HCT116 (cell line): ENCODE measurements around the gene STH. TPM values are rescaled to one million over a fixed set of nuclear protein-coding genes. Genes with fewer than 3 reads are reported as not detected.

ENCODE experiments used
- ATAC-seq: fragments of 200-7000 bp; cut with Tn5 transposase; 2 replicates; pipeline ENCODE4 v1.9.1; 2020; ENCODE audit warnings: mild to moderate bottlenecking, moderate library complexity
- BruUV-seq: library from RNA; stranded (reverse); fragments of 400-500 nt; replicated peaks from 2 replicates; lab custom pipeline; 2021; lab: Mats Ljungman, UMichigan
- CTCF ChIA-PET: fragments of 300-600 bp; sonication (Branson Sonifier 250); formaldehyde crosslinking; loops from one replicate; lab custom pipeline; 2021; ENCODE audit warnings: antibody characterized with exemption; lab: Charles Lee
- POLR2A ChIA-PET: fragments of 300-600, 350-600 bp; sonication (Branson Sonifier 250); formaldehyde crosslinking; loops from one replicate; lab custom pipeline; 2021; ENCODE audit warnings: antibody characterized with exemption; lab: Charles Lee
- RAD21 ChIA-PET, 2 experiments: fragments of 300-600 bp; sonication (Branson Sonifier 250); formaldehyde crosslinking; loops; one replicate each; lab custom pipeline; 2023; ENCODE audit warnings: low total read pairs in 2 of 2; ENCODE audit not compliant: uncharacterized antibody in 2 of 2, unreplicated experiment in 2 of 2, low non-redundant PET in 1 of 2; lab: Charles Lee
- DNase-seq: peaks from one replicate; pipeline ENCODE4 v3.0.0-alpha.2; 2010; ENCODE audit warnings: low read depth, low spot score
- H2AFZ ChIP-seq: fragments of 200-600 bp; shearing (Covaris generic), sonication (generic); 2 replicates; pipeline ENCODE4 v1.6.1; 2017; ENCODE audit warnings: low read depth, mixed run types, mixed read lengths, antibody characterized with exemption, low read length; ENCODE audit not compliant: poor library complexity, severe bottlenecking
- H3K27ac ChIP-seq: 2 replicates; pipeline ENCODE4 v1.5.1; 2012; ENCODE audit warnings: low read depth, low read length
- H3K27me3 ChIP-seq: fragments of 200-600 bp; sonication (generic); 2 replicates; pipeline ENCODE4 v1.6.1; 2016; ENCODE audit warnings: mixed run types, low read length, mixed read lengths; ENCODE audit not compliant: insufficient read depth
- H3K36me3 ChIP-seq, 2 experiments: fragments of 200-500 bp in 1 of 2; fragments of 200-600 bp in 1 of 2; sonication (Bioruptor generic) in 1 of 2; sonication (generic) in 1 of 2; 2 replicates each; pipeline versions ENCODE4 v1.5.1 to v1.6.1; 2014 to 2016; ENCODE audit warnings: low read length in 2 of 2, inconsistent platforms in 1 of 2, mixed read lengths in 1 of 2, mixed run types in 1 of 2; ENCODE audit not compliant: insufficient read depth in 2 of 2, control insufficient read depth in 1 of 2
- H3K4me1 ChIP-seq, 2 experiments: fragments of 200-600 bp in 1 of 2; sonication (generic) in 1 of 2; 2 replicates each; pipeline versions ENCODE4 v1.5.1 to v1.6.1; 2012 to 2017; ENCODE audit warnings: low read length in 2 of 2, inconsistent platforms in 1 of 2, mild to moderate bottlenecking in 1 of 2, mixed read lengths in 1 of 2, mixed run types in 1 of 2, moderate library complexity in 1 of 2; ENCODE audit not compliant: insufficient read depth in 2 of 2, control insufficient read depth in 1 of 2
- H3K4me2 ChIP-seq: fragments of 200-600 bp; sonication (generic); 2 replicates; pipeline ENCODE4 v1.6.1; 2017; ENCODE audit warnings: mixed run types, low read length, mixed read lengths
- H3K4me3 ChIP-seq, 2 experiments: fragments of 200-600 bp in 1 of 2; sonication (generic) in 1 of 2; replicated peaks in 1 of 2; 2 replicates each; pipeline ENCODE4 v1.5.1; 2011 to 2016; ENCODE audit warnings: low read length in 2 of 2, control low read depth in 1 of 2, low read depth in 1 of 2, mild to moderate bottlenecking in 1 of 2, mixed read lengths in 1 of 2, mixed run types in 1 of 2
- H3K79me2 ChIP-seq: fragments of 200-600 bp; sonication (generic); 2 replicates; pipeline ENCODE4 v1.6.1; 2017; ENCODE audit warnings: mild to moderate bottlenecking, mixed run types, low read length, moderate library complexity, mixed read lengths; ENCODE audit not compliant: insufficient read depth
- H3K9ac ChIP-seq: fragments of 200-600 bp; sonication (generic); 2 replicates; pipeline ENCODE4 v1.6.1; 2016; ENCODE audit warnings: low read length, mixed read lengths
- H3K9me2 ChIP-seq: fragments of 200-600 bp; sonication (generic), shearing (Covaris generic); 2 replicates; pipeline ENCODE4 v1.6.1; 2017; ENCODE audit warnings: mixed run types, mild to moderate bottlenecking, moderate library complexity; ENCODE audit not compliant: insufficient read depth
- H3K9me3 ChIP-seq, 2 experiments: fragments of 200-500 bp in 1 of 2; fragments of 200-600 bp in 1 of 2; sonication (Bioruptor generic) in 1 of 2; sonication (generic) in 1 of 2; 2 replicates each; pipeline ENCODE4 v1.6.1; 2014 to 2017; ENCODE audit warnings: low read length in 2 of 2, mixed read lengths in 2 of 2, inconsistent platforms in 1 of 2, low read depth in 1 of 2, mild to moderate bottlenecking in 1 of 2, mixed run types in 1 of 2, moderate library complexity in 1 of 2; ENCODE audit not compliant: control insufficient read depth in 1 of 2, insufficient read depth in 1 of 2
- H4K20me1 ChIP-seq: fragments of 200-600 bp; sonication (generic), shearing (Covaris generic); 2 replicates; pipeline ENCODE4 v1.6.1; 2017; ENCODE audit warnings: mixed run types, mild to moderate bottlenecking, moderate library complexity; ENCODE audit not compliant: insufficient read depth
- CBX3 ChIP-seq: IDR thresholded peaks from 2 replicates; pipeline ENCODE4 v1.6.1; 2012; ENCODE audit warnings: low read depth
- CEBPB ChIP-seq: IDR thresholded peaks from 2 replicates; pipeline ENCODE4 v1.6.1; 2012; ENCODE audit warnings: low read depth
- EGR1 ChIP-seq: IDR thresholded peaks from 2 replicates; pipeline ENCODE4 v1.6.1; 2012; ENCODE audit warnings: low read depth
- ELF1 ChIP-seq: IDR thresholded peaks from 2 replicates; pipeline ENCODE4 v1.6.1; 2012; ENCODE audit warnings: low read depth, borderline replicate concordance
- EZH2 ChIP-seq: fragments of 200-600 bp; sonication (generic); IDR thresholded peaks from 2 replicates; pipeline ENCODE4 v1.6.1; 2017; ENCODE audit warnings: antibody characterized with exemption, mixed run types
- EZH2phosphoT487 ChIP-seq: fragments of 200-600 bp; IDR thresholded peaks from 2 replicates; pipeline ENCODE4 v1.6.1; 2018; ENCODE audit warnings: antibody characterized with exemption, borderline replicate concordance
- FOSL1 ChIP-seq: IDR thresholded peaks from 2 replicates; pipeline ENCODE4 v1.6.1; 2012; ENCODE audit warnings: low read depth
- JUND ChIP-seq: IDR thresholded peaks from 2 replicates; pipeline ENCODE4 v1.6.1; 2012
- POLR2AphosphoS5 ChIP-seq: IDR thresholded peaks from 2 replicates; pipeline ENCODE4 v1.6.1; 2011; ENCODE audit warnings: mild to moderate bottlenecking, low read depth, low read length, moderate library complexity
- SIN3A ChIP-seq: IDR thresholded peaks from 2 replicates; pipeline ENCODE4 v1.6.1; 2012; ENCODE audit warnings: low read depth
- SP1 ChIP-seq: IDR thresholded peaks from 2 replicates; pipeline ENCODE4 v1.6.1; 2012; ENCODE audit warnings: low read depth
- SRF ChIP-seq: IDR thresholded peaks from 2 replicates; pipeline ENCODE4 v1.6.1; 2012; ENCODE audit warnings: low read depth
- TCF7L2 ChIP-seq: IDR thresholded peaks from 2 replicates; pipeline ENCODE4 v1.7.0; 2011; ENCODE audit warnings: borderline replicate concordance, inconsistent platforms; ENCODE audit not compliant: insufficient read depth, insufficient read length; ENCODE audit errors: extremely low read depth
- YY1 ChIP-seq: IDR thresholded peaks from 2 replicates; pipeline ENCODE4 v1.6.1; 2011; ENCODE audit warnings: low read length, low read depth, moderate library complexity, mild to moderate bottlenecking; ENCODE audit not compliant: insufficient replicate concordance; ENCODE audit errors: extremely low read depth
- ZFX ChIP-seq: fragments of 450-650 bp; IDR thresholded peaks from 2 replicates; pipeline ENCODE4 v1.6.1; 2017
- ZNF274 ChIP-seq: fragments of 200-500 bp; sonication (Bioruptor generic); IDR thresholded peaks from 2 replicates; pipeline ENCODE4 v1.6.1; 2014; ENCODE audit warnings: mild to moderate bottlenecking, low read depth, low read length, inconsistent platforms
- intact Hi-C: fragments of 100-400 bp; cut with micrococcal nuclease; formaldehyde crosslinking; loops from 2 replicates; pipeline ENCODE4 v1.10.0; 2022
- total RNA-seq: library from RNA; stranded (reverse); gene quantifications from one replicate; pipeline ENCODE4 v1.2.1, GENCODE V29; 2021; ENCODE audit not compliant: unreplicated experiment
- TF ChIP-seq, protein P1 (sequence below): IDR thresholded peaks from 2 replicates; pipeline ENCODE4 v1.6.1; 2012; ENCODE audit warnings: low read depth
- TF ChIP-seq, protein P2 (sequence below): IDR thresholded peaks from 2 replicates; pipeline ENCODE4 v1.6.1; 2012
- TF ChIP-seq, protein P3 (sequence below): IDR thresholded peaks from 2 replicates; pipeline ENCODE4 v1.6.1; 2012

Gene STH
- total RNA-seq, 1 experiment from 2014 or later, result not detected

DNA sequence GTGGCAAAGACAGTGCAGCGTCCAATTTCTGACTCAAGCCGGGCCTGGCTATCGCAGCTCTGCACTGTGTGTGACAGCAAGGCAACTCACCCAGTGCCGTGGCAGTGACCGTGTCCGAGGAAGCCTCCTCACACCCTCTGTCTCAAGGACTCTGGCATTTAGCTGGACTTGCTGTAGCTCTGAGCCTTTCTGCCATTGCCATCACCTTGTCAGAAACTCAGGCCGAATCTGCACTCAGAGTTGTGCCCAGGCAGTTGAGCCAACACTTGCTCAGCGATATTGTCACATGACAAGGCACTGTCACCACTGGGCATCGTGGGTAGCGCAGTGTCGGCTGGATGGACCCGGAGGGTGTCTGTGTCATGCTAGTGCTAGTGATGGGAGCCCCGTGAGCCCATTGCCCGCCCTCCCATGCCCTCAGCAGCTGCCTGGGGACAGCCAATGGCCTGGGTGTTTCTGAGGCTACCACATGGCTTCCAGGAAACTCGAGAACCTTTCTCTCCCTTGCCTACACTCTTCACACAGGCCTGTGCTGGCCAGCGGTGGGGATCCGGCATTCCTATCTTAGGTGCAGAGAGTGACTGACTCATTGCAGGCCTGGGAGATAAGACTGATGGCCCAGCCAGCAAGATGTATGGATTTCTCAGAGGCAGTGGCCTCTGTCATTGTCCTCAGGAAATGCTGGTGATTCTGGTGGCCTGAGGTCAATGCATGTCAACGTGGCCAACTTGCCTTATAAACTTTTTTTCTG, 22.1 kb upstream of the STH start (continued):
- TF ChIP-seq YY1 (no peak), CBX3 (no peak), ZNF274 (no peak), JUND (no peak)

DNA sequence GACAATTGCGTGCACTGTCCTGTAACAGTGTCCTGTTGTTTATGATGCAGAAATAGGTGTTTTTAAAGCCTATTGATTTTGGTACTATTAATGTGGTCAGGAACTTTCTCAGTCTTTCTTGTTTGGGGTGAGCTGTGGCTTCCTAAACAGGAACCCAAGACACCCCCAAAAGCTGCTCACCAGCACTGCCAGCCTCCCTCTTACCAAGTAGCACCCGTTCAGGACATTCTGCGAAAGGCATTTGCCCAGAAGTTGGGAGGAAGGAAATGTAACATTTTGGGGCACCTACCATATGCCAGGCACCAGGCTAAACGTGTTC, 21.6 kb upstream of the STH start:
- Histone ChIP-seq H3K36me3 (no peaks in the 10 kb centered on the region), H3K27me3 (no peaks in the 10 kb centered on the region), H3K79me2 (no peaks in the 10 kb centered on the region), H3K4me1 (no peaks in the 10 kb centered on the region), H3K4me3 (no peak overlapping the region), H3K4me2 (no peak overlapping the region), H4K20me1 (no peaks in the 10 kb centered on the region), H2AFZ (no peak overlapping the region), H3K27ac (no peak overlapping the region), H3K9me2 (no peaks in the 10 kb centered on the region), H3K9me3 (no peaks in the 10 kb centered on the region), H3K9ac (no peak overlapping the region)
- RAD21 ChIA-PET, result no interaction called here
- TF ChIP-seq POLR2AphosphoS5, result no peak
- TF ChIP-seq ELF1, result no peak
- no peak for TF ChIP-seq SP1
- no peak for TF ChIP-seq CBX3
- no peak for TF ChIP-seq JUND
- TF ChIP-seq, protein P1, sequence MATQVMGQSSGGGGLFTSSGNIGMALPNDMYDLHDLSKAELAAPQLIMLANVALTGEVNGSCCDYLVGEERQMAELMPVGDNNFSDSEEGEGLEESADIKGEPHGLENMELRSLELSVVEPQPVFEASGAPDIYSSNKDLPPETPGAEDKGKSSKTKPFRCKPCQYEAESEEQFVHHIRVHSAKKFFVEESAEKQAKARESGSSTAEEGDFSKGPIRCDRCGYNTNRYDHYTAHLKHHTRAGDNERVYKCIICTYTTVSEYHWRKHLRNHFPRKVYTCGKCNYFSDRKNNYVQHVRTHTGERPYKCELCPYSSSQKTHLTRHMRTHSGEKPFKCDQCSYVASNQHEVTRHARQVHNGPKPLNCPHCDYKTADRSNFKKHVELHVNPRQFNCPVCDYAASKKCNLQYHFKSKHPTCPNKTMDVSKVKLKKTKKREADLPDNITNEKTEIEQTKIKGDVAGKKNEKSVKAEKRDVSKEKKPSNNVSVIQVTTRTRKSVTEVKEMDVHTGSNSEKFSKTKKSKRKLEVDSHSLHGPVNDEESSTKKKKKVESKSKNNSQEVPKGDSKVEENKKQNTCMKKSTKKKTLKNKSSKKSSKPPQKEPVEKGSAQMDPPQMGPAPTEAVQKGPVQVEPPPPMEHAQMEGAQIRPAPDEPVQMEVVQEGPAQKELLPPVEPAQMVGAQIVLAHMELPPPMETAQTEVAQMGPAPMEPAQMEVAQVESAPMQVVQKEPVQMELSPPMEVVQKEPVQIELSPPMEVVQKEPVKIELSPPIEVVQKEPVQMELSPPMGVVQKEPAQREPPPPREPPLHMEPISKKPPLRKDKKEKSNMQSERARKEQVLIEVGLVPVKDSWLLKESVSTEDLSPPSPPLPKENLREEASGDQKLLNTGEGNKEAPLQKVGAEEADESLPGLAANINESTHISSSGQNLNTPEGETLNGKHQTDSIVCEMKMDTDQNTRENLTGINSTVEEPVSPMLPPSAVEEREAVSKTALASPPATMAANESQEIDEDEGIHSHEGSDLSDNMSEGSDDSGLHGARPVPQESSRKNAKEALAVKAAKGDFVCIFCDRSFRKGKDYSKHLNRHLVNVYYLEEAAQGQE, result no peak
- TF ChIP-seq EGR1, result no peak
- no peak for TF ChIP-seq YY1
- no peak for TF ChIP-seq SRF
- TF ChIP-seq TCF7L2, result no peak
- no peak for TF ChIP-seq CEBPB
- TF ChIP-seq, protein P2, sequence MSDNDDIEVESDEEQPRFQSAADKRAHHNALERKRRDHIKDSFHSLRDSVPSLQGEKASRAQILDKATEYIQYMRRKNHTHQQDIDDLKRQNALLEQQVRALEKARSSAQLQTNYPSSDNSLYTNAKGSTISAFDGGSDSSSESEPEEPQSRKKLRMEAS, result no peak
- TF ChIP-seq SIN3A, result no peak
- no peak for TF ChIP-seq ZFX
- TF ChIP-seq, protein P3, sequence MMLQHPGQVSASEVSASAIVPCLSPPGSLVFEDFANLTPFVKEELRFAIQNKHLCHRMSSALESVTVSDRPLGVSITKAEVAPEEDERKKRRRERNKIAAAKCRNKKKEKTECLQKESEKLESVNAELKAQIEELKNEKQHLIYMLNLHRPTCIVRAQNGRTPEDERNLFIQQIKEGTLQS, result no peak
- TF ChIP-seq EZH2, result no peak
- no peak for TF ChIP-seq EZH2phosphoT487
- TF ChIP-seq FOSL1, result no peak
- POLR2A ChIA-PET, result no interaction called here
- CTCF ChIA-PET, result no interaction called here
- no peak for ATAC-seq
- no TSS peak for BruUV-seq
- intact Hi-C loops, result no loop called here
- DNase-seq, result no peak
